Endothelial cell of umbilical vein (primary cell): ENCODE measurements around the gene LMNB1. TPM values are rescaled to one million over a fixed set of nuclear protein-coding genes. Genes with fewer than 3 reads are reported as not detected.

ENCODE experiments used
- BruUV-seq: library from RNA; stranded (reverse); fragments of 400-500 nt; replicated peaks from 2 replicates; lab custom pipeline; 2021; lab: Mats Ljungman, UMichigan
- CTCF ChIA-PET: fragments of 300-600, 350-600 bp; sonication (Branson Sonifier 250); formaldehyde crosslinking; loops from one replicate; lab custom pipeline; 2021; ENCODE audit warnings: antibody characterized with exemption, inconsistent platforms; lab: Charles Lee
- POLR2A ChIA-PET: fragments of 300-600, 350-600 bp; sonication (Branson Sonifier 250); formaldehyde crosslinking; loops from one replicate; lab custom pipeline; 2021; ENCODE audit warnings: antibody characterized with exemption, inconsistent platforms; lab: Charles Lee
- DNase-seq: peaks from one replicate; pipeline ENCODE4 v3.0.0-alpha.2; 2011; ENCODE audit warnings: low read depth, low spot score
- FAIRE-seq: peaks from 2 replicates; lab custom pipeline; 2011; peaks lifted over from hg19 to GRCh38; lab: Jason Lieb, UNC
- H2AFZ ChIP-seq: 2 replicates; pipeline ENCODE4 v1.6.0; 2012; ENCODE audit warnings: low read depth, low read length, control low read depth, inconsistent platforms
- H3K27ac ChIP-seq: 2 replicates; pipeline ENCODE4 v1.5.1; 2011; ENCODE audit warnings: low read depth, mild to moderate bottlenecking, control low read depth, low read length, moderate library complexity; ENCODE audit not compliant: insufficient read depth
- H3K27me3 ChIP-seq, 2 experiments: 2 replicates each; pipeline versions ENCODE4 v1.6.0 to v1.6.1; 2011; ENCODE audit warnings: low read length in 2 of 2, mixed read lengths in 1 of 2; ENCODE audit not compliant: control insufficient read depth in 2 of 2, insufficient read depth in 2 of 2
- H3K36me3 ChIP-seq, 2 experiments: 2 replicates in 1 of 2; 3 replicates in 1 of 2; pipeline ENCODE4 v1.5.1; 2011; ENCODE audit warnings: low read length in 2 of 2, mild to moderate bottlenecking in 1 of 2, moderate library complexity in 1 of 2; ENCODE audit not compliant: control insufficient read depth in 2 of 2, insufficient read depth in 2 of 2; ENCODE audit errors: extremely low read depth in 1 of 2
- H3K4me1 ChIP-seq: 3 replicates; pipeline ENCODE4 v1.5.1; 2011; ENCODE audit warnings: mild to moderate bottlenecking, low read length; ENCODE audit not compliant: control insufficient read depth, insufficient read depth; ENCODE audit errors: extremely low read depth
- H3K4me2 ChIP-seq: 2 replicates; pipeline ENCODE4 v1.6.1; 2011; ENCODE audit warnings: low read length, control low read depth, mixed read lengths; ENCODE audit not compliant: insufficient read depth
- H3K4me3 ChIP-seq, 3 experiments: fragments of 200-600 bp in 1 of 3; sonication (generic), shearing (Covaris generic) in 1 of 3; replicated peaks in 1 of 3; 2 replicates each; pipeline ENCODE4 v1.5.1; 2011 to 2016; ENCODE audit warnings: control low read depth in 3 of 3, low read length in 3 of 3, mild to moderate bottlenecking in 2 of 3, inconsistent platforms in 1 of 3, low read depth in 1 of 3, moderate library complexity in 1 of 3; ENCODE audit not compliant: insufficient read depth in 1 of 3
- H3K79me2 ChIP-seq: 2 replicates; pipeline ENCODE4 v1.6.0; 2012; ENCODE audit warnings: low read length, inconsistent platforms; ENCODE audit not compliant: control insufficient read depth, insufficient read depth
- H3K9ac ChIP-seq: replicated peaks from 2 replicates; pipeline ENCODE3; 2011; ENCODE audit warnings: low read length, control low read depth; ENCODE audit not compliant: insufficient read depth; ENCODE audit errors: extremely low read depth
- H3K9me1 ChIP-seq: replicated peaks from 3 replicates; pipeline ENCODE4 v1.6.0; 2011; ENCODE audit warnings: mild to moderate bottlenecking, low read length; ENCODE audit not compliant: control insufficient read depth, insufficient read depth; ENCODE audit errors: extremely low read depth
- H3K9me3 ChIP-seq: replicated peaks from 2 replicates; pipeline ENCODE4 v1.5.1; 2012; ENCODE audit warnings: low read length, inconsistent platforms; ENCODE audit not compliant: control insufficient read depth, insufficient read depth
- H4K20me1 ChIP-seq: replicated peaks from 2 replicates; pipeline ENCODE3; 2011; ENCODE audit warnings: mild to moderate bottlenecking, low read length; ENCODE audit not compliant: control insufficient read depth, insufficient read depth; ENCODE audit errors: extremely low read depth
- CTCF ChIP-seq, 2 donors: IDR thresholded peaks; 1 replicate in 1 of 2; 2 replicates in 1 of 2; pipeline ENCODE4 v1.5.1; 2011; ENCODE audit warnings: low read length in 2 of 2, mild to moderate bottlenecking in 2 of 2, moderate library complexity in 2 of 2, control low read depth in 1 of 2, inconsistent platforms in 1 of 2, low read depth in 1 of 2; ENCODE audit not compliant: insufficient read depth in 1 of 2; ENCODE audit errors: extremely low read depth in 1 of 2
- EZH2 ChIP-seq: IDR thresholded peaks from 2 replicates; pipeline ENCODE4 v1.6.1; 2012; ENCODE audit warnings: borderline replicate concordance, low read depth, mild to moderate bottlenecking, moderate library complexity, low read length, inconsistent platforms; ENCODE audit not compliant: severe bottlenecking
- FOS ChIP-seq: IDR thresholded peaks from 2 replicates; pipeline ENCODE4 v1.6.1; 2011; ENCODE audit warnings: mild to moderate bottlenecking, low read length, moderate library complexity, borderline replicate concordance; ENCODE audit not compliant: insufficient read depth
- GATA2 ChIP-seq: IDR thresholded peaks from 2 replicates; pipeline ENCODE4 v1.7.0; 2011; ENCODE audit warnings: low read depth, mild to moderate bottlenecking, moderate library complexity, mixed read lengths, low read length; ENCODE audit not compliant: insufficient read length, insufficient read depth
- JUN ChIP-seq: IDR thresholded peaks from 2 replicates; pipeline ENCODE4 v1.6.1; 2011; ENCODE audit warnings: borderline replicate concordance, low read depth; ENCODE audit not compliant: insufficient read length, insufficient read depth
- MAX ChIP-seq: IDR thresholded peaks from 2 replicates; pipeline ENCODE4 v1.6.1; 2011; ENCODE audit not compliant: insufficient read depth, insufficient read length
- MYC ChIP-seq: IDR thresholded peaks from one replicate; pipeline ENCODE4 v1.6.1; 2011; ENCODE audit warnings: mild to moderate bottlenecking, low read depth, low read length
- POLR2A ChIP-seq: IDR thresholded peaks from 2 replicates; pipeline ENCODE4 v1.6.1; 2012; ENCODE audit warnings: low read depth, mild to moderate bottlenecking, control low read depth, low read length
- POLR2AphosphoS5 ChIP-seq: IDR thresholded peaks from 2 replicates; pipeline ENCODE4 v1.6.1; 2012; ENCODE audit warnings: low read depth, mild to moderate bottlenecking, control low read depth, low read length, moderate library complexity; ENCODE audit not compliant: insufficient read depth
- dilution Hi-C: fragments of 300-500 bp; cut with MboI; formaldehyde crosslinking; loops from one replicate; pipeline ENCODE4 v1.15.0; 2019; ENCODE audit warnings: low sequenced_read_pairs; ENCODE audit not compliant: extremely low pct_ligation_motif_present
- intact Hi-C: fragments of 100-400 bp; cut with micrococcal nuclease; formaldehyde crosslinking; loops from one replicate; pipeline ENCODE4 v1.10.0; 2022
- polyA plus RNA-seq, 4 experiments: library from polyadenylated mRNA; depleted of rRNA in 3 of 4; stranded (reverse) in 3 of 4; unstranded in 1 of 4; fragments of >200 nt; gene quantifications; 2 replicates each; pipeline versions ENCODE4 v1.2.1 to v1.2.3, GENCODE V29; 2011 to 2012; ENCODE audit warnings: missing spikeins in 1 of 4
- total RNA-seq: library from RNA; stranded (reverse); gene quantifications from 2 replicates; pipeline ENCODE4 v1.2.3, GENCODE V29; 2021

The LMNB1 gene
- total and polyA plus RNA-seq, 2 donors (not counting 3 experiments of a cell fraction or from before 2014, with no cell fraction given) = 45.2 to 144 TPM

GRCh38 chr5:126868338-126869004, 91.5 kb downstream of the LMNB1 start:
- POLR2A ChIA-PET = no interaction called here
- dilution Hi-C loops = no loop called here
- H3K4me3 ChIP-seq = no peak overlapping the region

More at GRCh38 chr5:126868338-126869004, 91.5 kb downstream of the LMNB1 start:
- Histone ChIP-seq H3K9me3 (no peaks in the 10 kb centered on the region), H3K4me2 (no peak overlapping the region), H3K27me3 (no peaks in the 10 kb centered on the region), H4K20me1 (no peaks in the 10 kb centered on the region), H3K79me2 (no peaks in the 10 kb centered on the region), H3K36me3 (no peaks in the 10 kb centered on the region), H2AFZ (no peak overlapping the region), H3K9me1 (no peaks in the 10 kb centered on the region), H3K9ac (no peak overlapping the region), H3K27ac (no peak overlapping the region), H3K4me1 (peaks cover 14% of the 10 kb centered on the region)
- CTCF ChIA-PET = no interaction called here
- TF ChIP-seq GATA2 = no peak
- no peak for TF ChIP-seq MYC
- TF ChIP-seq EZH2 = no peak
- no peak for TF ChIP-seq JUN
- no peak for TF ChIP-seq POLR2AphosphoS5
- no peak for TF ChIP-seq CTCF (IDR thresholded peaks at IDR 0.05; ENCODE audit: extremely low read depth in 1 of 2, insufficient read depth in 1 of 2, low read depth in 1 of 2, low read length in 2 of 2)
- no peak for TF ChIP-seq FOS
- TF ChIP-seq MAX = no peak
- TF ChIP-seq POLR2A = no peak
- DNase-seq = no peak
- FAIRE-seq = no peak
- intact Hi-C loops = loop anchor here (5.0 kb wide), 1 partner anchor 174 kb away; no protein-coding TSS in a partner anchor
- BruUV-seq = no TSS peak
